ENCODE results near the gene EHMT1.
"Not testable (repeated sequence)": the region's sequence is repeated elsewhere in the genome, so short reads cannot be mapped to it uniquely, and the experiment has no call there.

Gene EHMT1

GRCh38 chr9:137873858-137874362, 255.1 kb downstream of the EHMT1 start:
- ATAC-seq, result no peak
- no peak for DNase-seq

- DNase-seq, result no peak
- ATAC-seq, result no peak
Observed at GRCh38 chr9:137875354-137875753, 256.5 kb downstream of the EHMT1 start.

GRCh38 chr9:137875846-137876245, 257.0 kb downstream of the EHMT1 start:
- no peak for DNase-seq

GRCh38 chr9:137876269-137876668, 257.5 kb downstream of the EHMT1 start:
- ATAC-seq (no peak), DNase-seq (no peak)

More at GRCh38 chr9:137875846-137876245, 257.0 kb downstream of the EHMT1 start:
- ATAC-seq, result no peak

- DNase-seq, result no peak
- ATAC-seq, result no peak
Observed at GRCh38 chr9:137876781-137877386, 258.1 kb downstream of the EHMT1 start.

DNA sequence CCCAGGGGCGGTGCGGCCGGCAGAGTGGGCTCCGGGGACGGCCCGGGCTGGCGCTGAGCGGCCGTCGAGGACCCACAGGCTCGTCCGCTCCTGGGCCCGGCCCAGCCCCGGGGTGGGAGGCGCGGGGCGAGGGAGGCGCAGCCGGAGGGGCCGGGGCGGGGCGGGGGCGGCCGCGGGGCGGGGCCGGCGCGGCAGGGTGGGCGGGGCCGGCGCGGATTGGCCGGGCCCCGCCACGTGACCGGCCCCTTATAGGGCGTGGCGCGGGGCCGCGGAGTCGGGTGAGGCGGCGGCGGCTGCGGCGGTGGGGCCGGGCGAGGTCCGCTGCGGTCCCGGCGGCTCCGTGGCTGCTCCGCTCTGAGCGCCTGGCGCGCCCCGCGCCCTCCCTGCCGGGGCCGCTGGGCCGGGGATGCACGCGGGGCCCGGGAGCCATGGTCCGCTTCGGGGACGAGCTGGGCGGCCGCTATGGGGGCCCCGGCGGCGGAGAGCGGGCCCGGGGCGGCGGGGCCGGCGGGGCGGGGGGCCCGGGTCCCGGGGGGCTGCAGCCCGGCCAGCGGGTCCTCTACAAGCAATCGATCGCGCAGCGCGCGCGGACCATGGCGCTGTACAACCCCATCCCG, 258.8 kb downstream of the EHMT1 start, which contains the start of gene CACNA1B:
Gene CACNA1B (plus strand): TSS at position 277 of the 617 bp plus-strand sequence. CDS start 152 bp downstream, at position 429.
- DNase-seq, ATAC-seq: not testable (repeated sequence)

- ATAC-seq (peak; percentile 54), DNase-seq (peak; percentile 48)
Observed at GRCh38 chr9:137878146-137878941, 259.5 kb downstream of the EHMT1 start.

- DNase-seq (no peak), ATAC-seq (no peak)
Observed at GRCh38 chr9:137879052-137879451, 260.2 kb downstream of the EHMT1 start.

DNA sequence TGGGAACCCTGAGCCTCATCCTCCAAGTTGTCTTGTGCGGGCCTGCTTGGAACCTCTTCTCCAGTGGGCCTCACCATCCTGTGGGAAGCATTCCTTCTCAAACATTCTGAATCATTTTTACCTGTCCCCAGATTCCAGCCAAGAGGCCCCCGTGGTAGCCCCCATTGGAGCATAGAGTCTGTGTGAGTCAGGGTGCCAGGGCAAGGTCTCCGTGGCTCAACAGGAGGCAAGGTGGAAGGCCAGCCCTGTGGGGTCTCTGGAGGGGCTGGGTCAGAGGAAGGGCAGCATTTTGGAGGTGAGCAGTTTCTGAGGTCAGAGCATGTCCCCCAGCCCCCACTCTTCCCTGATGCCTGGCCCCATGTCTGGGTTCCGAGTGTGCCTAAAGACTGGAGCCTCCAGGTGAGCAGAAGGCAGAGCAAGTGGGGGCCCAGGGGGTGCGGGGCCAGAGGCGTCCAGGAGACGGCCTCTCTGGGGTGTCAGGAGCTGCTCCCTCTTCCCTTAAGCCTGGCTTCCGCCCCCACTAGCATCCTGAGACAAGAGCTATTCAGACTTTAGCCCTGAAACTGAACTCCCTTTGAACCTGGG, 260.9 kb downstream of the EHMT1 start:
- DNase-seq (no peak), ATAC-seq (no peak)

GRCh38 chr9:137880160-137880975, 261.6 kb downstream of the EHMT1 start:
- ATAC-seq (no peak), DNase-seq (no peak)

DNA sequence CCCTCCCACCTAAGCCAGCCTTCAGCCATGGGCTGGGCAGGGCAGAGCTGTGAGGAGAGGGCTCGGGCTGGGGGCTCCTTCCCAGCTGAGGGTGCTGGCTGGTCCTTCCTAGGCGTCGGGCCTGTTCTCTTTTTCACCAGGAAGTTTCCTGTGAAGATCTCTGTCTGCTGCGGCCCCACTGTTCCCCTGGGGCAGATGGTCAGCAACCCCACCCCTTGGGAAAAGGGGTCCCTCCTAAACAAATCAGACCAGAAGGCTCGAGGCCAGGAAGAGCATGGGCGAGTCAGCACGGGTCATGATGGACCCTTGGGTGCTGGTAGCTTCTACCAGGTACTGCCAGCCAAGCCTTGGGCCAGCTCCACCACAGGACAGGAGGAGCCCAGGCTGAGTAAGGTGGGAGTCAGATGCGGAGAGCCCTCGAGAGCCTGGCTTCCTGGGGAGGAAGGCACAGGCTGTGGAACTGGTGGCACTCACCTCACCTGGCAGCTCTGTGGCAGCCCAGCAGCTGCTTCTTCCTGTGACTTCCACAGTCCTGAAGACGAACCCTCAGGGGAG, 262.2 kb downstream of the EHMT1 start:
- DNase-seq (no peak), ATAC-seq (no peak)

GRCh38 chr9:137881591-137882505, 263.0 kb downstream of the EHMT1 start:
- no peak for DNase-seq

DNA sequence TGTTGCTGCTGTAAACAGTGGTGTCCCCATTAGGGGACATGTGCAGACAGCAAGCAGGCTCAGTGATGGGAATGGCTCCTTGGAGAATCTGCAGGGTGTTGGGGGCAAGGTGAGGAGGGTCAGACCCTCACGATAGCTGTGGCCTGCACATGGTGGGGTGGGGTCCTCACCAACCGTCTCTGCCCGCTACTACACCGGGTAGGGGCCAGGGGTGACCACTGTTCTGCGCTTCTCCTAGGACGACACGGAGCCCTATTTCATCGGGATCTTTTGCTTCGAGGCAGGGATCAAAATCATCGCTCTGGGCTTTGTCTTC, 263.7 kb downstream of the EHMT1 start:
- ATAC-seq (no peak), DNase-seq (no peak)

More at GRCh38 chr9:137881591-137882505, 263.0 kb downstream of the EHMT1 start:
- ATAC-seq, result no peak

GRCh38 chr9:137883977-137884376, 265.2 kb downstream of the EHMT1 start:
- DNase-seq, ATAC-seq: not testable (repeated sequence)

DNA sequence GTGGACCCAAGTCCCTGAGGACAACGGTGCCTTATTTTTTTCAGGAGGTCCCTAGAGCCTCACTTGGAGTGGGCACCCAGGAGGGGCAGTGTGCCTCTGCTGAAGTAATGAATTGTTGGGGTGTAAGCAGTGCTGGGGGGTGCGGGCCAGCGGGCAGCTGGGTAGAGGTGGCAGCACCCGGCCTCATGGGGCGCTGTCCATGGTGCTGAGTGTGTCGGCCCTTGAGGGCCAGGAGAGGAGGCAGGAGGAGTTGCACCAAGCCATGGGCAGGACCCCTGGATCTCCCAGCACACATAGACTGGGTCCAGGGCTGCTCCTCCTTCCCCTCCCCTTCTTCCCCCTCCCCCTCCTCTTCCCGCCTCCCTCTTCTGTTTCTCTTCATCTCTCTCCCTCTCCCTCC, 265.7 kb downstream of the EHMT1 start:
- ATAC-seq, result not testable (repeated sequence)
- DNase-seq, result peak; percentile 22

- not testable (repeated sequence) for DNase-seq, ATAC-seq
Observed at GRCh38 chr9:137885121-137885520, 266.3 kb downstream of the EHMT1 start.

Data from stimulated activated naive CD8-positive, alpha-beta T cell treated with anti-CD3 and anti-CD28 coated beads, Interleukin-15, Interleukin-2, amounts not matched to agents 100 U/mL and 50 U/mL, for 24 hours (primary cell).